Islet of Langerhans (tissue), 1 donor: ENCODE measurements around the gene IFNG.

ENCODE experiments used
- FAIRE-seq: peaks from one replicate; lab custom pipeline; 2011; peaks lifted over from hg19 to GRCh38; lab: Jason Lieb, UNC

Gene IFNG

GRCh38 chr12:68166317-68166831, 6.8 kb upstream of the IFNG start:
- FAIRE-seq = no peak

DNA sequence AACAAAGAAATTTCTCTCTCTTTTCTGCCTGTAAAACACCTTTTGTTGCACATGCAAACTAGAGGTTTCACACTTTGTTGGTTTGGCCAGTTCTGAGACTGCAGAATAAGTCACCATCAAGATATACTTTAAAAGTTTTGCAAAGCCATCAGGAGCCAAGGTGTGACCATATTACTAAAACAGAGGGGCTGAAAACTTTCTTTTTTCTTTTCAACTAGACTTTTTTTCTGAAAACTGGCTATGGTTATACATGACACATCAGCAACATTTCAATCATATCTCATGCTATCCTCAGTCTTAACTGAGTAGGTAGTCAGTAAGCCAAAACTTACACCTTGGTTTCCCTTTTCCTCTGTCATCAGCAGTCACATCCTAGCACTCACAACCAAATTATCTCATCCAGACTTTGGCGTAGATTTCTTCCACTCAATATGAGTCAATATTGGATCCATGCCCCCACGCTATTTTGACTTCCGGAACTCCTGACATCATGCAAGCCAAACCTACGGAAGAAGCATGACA, 4.1 kb upstream of the IFNG start:
- no peak for FAIRE-seq

DNA sequence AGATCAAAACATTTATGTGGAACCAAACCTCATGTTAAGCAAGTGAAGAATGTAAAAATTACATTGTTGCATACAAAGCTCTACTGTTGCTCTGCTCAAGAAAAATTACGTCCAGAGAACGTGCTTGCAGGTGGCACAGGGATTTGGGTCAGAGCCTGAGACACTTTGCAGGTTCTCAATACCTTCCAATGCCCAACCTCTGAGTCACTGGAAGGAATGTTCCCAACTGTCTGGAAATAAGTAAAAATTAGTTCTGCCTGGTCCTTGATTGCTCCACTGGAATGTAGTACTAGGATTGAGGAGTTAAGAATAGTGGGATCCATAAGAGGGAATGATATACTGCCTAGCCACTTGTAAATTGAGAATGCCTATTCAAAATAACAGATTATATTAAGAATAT, 2.8 kb upstream of the IFNG start:
- no peak for FAIRE-seq

DNA sequence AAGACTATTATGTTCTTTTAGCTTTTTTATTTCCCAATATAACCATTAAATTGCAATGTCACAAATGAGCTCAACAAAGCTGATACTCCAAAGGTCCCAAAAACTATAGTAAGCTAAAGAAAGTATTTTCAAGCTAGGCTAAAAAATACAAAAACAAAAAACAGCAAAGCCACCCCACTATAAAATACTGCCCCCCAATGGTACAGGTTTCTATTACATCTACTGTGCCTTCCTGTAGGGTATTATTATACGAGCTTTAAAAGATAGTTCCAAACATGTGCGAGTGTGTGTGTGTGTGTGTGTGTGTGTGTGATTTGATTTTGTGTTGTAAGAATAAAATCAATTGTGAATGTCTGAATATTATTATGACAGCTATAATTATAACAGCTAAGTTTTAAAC, 1.1 kb downstream of the IFNG start:
- FAIRE-seq = no peak

DNA sequence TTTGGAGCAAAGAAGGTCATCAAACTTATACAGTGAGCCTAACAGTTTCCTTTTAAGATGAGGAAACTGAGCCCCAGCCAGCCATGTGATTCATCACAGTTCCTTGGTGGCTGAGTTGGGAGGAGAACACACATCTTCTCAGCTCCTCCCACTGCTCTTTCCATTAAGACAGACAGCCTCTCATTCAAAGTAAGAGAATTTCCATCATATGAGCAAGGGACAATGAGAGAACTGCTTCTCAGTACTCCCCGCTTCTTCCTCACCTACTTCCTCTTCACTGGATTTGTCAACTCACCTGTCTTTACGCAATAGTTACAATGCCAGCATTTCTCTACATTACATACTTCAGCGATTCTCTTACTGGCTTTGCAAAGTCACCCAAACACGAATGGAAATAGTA, 2.2 kb downstream of the IFNG start:
- no peak for FAIRE-seq

GRCh38 chr12:68156636-68157035, 2.9 kb downstream of the IFNG start:
- FAIRE-seq = no peak

- FAIRE-seq = no peak
Observed at GRCh38 chr12:68154779-68155178, 4.8 kb downstream of the IFNG start.

DNA sequence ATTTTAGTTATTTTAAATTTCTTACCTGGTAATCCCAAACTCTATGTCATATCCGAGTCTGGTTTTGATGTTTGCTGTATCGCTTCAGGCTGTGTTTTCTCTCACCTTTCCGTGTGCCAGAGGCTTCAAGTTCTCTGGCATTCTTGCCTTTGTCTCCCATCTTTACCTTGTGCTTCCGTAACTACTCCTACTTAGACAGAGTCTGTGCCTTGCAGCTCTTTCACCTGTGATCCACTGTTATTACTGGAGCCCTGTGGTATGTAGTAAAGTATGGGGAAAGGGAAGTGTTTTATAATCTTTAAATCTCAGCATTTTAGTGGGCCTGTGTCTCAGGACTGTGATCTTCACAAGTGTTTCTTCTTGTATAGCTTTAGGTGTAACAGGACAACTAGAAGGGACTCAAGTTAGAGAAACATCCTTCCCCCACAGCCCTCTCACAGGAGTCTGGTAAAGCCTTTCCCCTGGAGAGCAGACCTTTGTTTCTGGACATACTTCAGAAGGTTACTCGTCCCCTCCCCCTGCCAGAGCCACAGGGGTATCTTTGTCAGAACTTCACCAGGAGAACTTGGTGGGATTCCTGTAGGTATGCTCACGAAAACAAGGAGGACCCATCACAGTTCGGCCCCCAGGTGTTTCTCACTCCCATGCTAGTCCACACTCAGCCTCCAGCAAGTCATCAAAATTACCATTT, 11.1 kb downstream of the IFNG start:
- FAIRE-seq = no peak

DNA sequence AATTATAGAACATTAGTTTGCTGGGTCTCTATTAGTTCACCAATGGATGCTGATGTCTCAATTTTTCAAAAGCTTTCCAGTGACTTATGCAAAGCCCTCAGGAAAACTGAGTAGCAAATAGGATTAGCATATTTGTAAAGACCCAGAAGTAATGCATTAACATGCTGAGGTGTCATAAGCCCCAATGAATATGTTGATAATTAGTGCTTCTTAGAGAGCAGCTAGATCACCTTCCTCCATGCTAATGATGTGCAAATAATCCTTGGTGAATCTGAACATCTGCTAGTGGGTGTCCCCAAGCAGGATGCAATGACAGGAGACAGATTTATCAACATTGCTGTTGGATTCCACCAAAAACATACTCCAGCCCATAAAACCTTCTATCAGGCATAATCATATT, 19.0 kb downstream of the IFNG start:
- peak; percentile 30 for FAIRE-seq

- no peak for FAIRE-seq
Observed at GRCh38 chr12:68139941-68140340, 19.6 kb downstream of the IFNG start.

- FAIRE-seq = no peak
Observed at GRCh38 chr12:68139001-68139400, 20.5 kb downstream of the IFNG start.

- no peak for FAIRE-seq
Observed at GRCh38 chr12:68138480-68138879, 21.1 kb downstream of the IFNG start.

DNA sequence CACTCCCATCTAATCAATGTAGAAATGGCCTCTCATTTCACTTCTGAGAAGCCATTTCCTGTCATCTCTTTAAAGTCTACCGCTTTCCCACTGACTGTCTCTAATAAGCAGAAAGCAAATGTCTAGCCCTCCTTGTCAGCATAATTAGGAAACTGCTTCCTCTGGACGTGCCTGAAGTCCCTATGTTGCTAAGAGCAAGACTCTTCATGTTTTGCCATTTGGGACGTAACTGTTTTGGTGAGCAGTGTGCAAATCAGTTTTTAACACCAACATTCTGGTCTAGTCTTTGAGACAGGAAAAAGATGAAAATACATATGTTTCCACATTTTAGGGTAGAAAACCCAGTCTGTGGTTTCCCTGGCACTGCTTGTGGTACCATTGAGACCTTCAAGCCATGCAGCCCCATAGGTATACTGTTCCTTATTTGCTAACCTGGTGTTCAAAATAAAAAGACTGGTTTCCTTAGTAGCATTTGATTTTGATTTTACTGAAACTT, 22.2 kb downstream of the IFNG start:
- FAIRE-seq = no peak

- FAIRE-seq = no peak
Observed at GRCh38 chr12:68135520-68135919, 24.0 kb downstream of the IFNG start.

- no peak for FAIRE-seq
Observed at GRCh38 chr12:68131867-68132414, 27.6 kb downstream of the IFNG start.

DNA sequence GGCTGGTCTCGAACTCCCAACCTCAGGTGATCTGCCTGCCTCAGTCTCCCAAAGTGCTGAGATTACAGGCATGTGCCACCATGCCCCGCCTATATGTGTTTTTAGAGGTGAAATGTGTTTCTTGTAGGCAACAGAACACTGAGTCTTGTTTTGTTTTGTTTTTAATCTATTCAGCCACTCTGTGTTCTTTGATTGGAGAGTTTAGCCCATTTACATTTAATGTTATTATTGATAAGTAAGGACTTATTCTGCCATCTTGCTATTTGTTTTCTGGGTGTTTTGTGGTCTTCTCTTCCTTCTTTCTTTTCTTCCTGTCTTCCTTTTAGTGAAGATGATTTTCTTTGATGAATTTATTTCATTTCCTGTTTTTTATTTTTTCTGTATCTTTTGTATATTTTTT, 29.6 kb downstream of the IFNG start:
- FAIRE-seq = no peak

DNA sequence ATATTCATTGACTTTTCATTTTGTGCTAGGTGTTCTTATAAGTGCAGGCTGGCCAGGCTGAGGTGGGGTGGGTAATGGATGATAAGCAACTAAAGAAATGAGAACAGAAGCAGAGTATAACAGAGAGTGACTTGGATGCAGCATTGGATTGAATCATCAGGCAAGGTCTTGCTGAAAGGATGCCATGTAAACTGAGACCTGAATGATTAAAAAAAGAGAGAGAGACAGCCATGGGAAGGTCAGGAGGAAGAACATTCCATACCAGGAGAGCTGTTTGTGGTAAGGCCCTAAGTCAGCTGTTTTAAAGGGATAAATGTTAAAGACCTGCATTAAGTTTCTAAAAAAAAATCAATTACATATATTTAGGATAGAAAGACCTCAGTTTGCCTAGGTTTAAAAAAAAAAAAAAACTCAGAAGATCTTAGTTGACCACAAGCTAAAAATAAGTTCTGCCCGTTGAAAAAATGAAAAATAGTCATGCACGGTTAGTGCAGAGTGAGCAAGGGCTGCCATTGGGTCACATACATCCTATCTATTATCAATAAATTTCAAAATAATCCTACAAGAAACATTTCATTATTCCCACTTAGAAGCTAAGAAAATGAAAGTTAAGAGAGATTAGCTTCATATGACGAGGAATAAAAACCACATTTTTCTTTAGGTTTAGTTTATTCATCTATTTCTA, 37.2 kb downstream of the IFNG start:
- no peak for FAIRE-seq

DNA sequence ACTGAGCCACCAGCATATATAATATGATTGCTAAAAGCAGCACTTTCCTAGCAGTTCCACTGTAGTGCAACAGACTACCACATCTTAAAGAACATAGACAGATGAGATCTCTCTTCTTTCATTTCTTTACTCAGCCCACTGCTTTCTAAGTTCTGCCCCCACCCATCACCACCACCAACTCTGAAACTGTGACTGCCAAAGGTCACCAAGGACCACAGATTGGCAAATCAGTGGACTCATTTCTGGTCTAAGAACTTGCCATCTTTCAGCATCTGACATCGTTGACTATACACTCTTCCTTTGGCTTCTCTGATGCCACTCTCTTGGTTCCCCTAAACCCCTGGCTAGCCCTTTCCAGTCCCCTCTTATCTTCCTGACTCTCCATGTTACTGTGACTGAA, 38.4 kb downstream of the IFNG start:
- FAIRE-seq = no peak

DNA sequence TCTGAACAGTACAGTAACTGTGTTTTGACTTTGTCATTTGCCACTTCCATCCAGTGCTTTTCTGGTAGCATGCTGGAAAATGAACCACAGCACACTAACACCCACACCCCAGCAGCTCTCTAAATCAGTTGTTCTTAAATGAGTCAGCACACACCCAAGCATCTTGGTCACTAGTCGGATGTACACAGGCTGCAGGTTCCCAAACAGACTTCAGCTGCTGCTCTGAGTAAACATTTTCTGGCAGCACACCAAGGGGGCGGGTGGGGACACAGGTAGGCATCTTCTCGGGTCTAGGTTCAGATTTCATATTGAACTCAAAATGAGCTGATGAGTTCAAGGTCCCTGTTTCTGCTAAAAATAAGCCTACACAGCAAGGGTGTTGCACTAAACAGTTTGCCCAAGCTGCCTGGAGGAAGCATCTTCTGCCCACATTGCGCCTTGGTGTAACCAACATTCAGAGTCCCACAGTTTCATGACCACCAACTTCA, 39.8 kb downstream of the IFNG start:
- FAIRE-seq = no peak

DNA sequence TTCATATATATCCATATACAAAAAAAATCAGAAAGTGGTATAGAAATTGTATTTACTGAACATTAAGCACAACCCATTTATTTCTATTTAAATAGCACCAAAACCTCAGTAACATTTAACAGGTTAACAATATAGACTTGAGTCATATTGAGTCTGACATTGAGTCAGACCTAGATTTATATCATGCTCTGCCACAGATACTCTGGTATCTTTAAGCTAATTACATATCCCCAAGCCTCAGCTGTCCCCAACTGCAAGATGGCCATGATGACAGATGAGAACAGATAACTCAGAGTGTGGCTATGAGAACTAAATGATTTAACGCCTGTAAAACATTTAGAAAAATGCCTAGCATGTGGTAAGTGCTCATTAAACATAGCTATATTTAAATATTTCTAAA, 40.3 kb downstream of the IFNG start:
- no peak for FAIRE-seq

- no peak for FAIRE-seq
Observed at GRCh38 chr12:68118096-68118755, 41.3 kb downstream of the IFNG start.

DNA sequence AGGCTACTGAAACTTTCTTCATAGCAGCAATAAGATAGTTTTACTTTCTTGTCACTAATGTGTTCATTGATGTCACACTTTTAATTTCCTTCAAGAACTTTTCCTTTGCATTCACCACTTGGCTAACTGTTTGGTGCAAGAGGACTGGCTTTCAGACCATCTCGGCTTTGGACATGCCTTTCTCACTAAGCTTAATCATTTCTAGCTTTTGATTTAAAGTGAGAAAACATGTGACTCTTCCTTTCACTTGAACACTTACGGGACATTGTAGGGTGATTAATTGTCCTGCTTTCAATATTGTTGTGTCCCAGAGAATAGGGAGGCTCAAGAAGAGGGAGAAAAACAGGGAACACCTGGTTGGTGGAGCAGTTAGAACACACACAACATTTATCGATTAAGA, 41.9 kb downstream of the IFNG start:
- FAIRE-seq = no peak

- FAIRE-seq = no peak
Observed at GRCh38 chr12:68115281-68115680, 44.3 kb downstream of the IFNG start.
